Fibroblast of pulmonary artery (primary cell): ENCODE measurements around the gene SLC27A2.

Source experiments
- DNase-seq: peaks from one replicate; pipeline ENCODE4 v3.0.0-alpha.2; 2010; ENCODE audit warnings: low read depth
- H3K4me3 ChIP-seq: replicated peaks from 2 replicates; pipeline ENCODE4 v1.5.1; 2011; ENCODE audit warnings: low read depth, mild to moderate bottlenecking, control low read depth, low read length, moderate library complexity
- TF ChIP-seq, protein P1 (sequence below): IDR thresholded peaks from 2 replicates; pipeline ENCODE4 v1.5.1; 2011; ENCODE audit warnings: mild to moderate bottlenecking, control low read depth, low read length, inconsistent platforms; ENCODE audit errors: missing control alignments

The SLC27A2 gene

DNA sequence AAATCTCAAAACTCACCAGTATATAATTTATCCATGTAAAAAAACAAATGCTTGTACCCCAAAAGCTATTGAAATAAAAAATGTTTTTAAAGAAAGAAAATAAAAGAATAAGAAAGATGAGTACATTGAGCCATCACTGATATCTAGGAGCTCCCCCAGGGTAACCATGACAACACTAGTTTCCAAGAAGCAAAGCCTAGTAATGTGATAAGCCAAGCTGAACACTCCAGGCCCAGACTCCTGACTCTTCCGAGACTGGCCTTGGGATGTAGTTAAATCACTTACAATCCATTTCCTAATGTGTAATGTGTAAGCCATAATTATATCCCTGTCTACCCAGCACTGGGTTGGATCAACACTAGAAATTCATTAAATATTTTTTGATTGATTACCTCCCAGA is 41.9 kb upstream of the SLC27A2 start:
- TF ChIP-seq, protein P1, sequence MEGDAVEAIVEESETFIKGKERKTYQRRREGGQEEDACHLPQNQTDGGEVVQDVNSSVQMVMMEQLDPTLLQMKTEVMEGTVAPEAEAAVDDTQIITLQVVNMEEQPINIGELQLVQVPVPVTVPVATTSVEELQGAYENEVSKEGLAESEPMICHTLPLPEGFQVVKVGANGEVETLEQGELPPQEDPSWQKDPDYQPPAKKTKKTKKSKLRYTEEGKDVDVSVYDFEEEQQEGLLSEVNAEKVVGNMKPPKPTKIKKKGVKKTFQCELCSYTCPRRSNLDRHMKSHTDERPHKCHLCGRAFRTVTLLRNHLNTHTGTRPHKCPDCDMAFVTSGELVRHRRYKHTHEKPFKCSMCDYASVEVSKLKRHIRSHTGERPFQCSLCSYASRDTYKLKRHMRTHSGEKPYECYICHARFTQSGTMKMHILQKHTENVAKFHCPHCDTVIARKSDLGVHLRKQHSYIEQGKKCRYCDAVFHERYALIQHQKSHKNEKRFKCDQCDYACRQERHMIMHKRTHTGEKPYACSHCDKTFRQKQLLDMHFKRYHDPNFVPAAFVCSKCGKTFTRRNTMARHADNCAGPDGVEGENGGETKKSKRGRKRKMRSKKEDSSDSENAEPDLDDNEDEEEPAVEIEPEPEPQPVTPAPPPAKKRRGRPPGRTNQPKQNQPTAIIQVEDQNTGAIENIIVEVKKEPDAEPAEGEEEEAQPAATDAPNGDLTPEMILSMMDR: no peak
- no peak for DNase-seq
- no peak overlapping the region for H3K4me3 ChIP-seq

DNA sequence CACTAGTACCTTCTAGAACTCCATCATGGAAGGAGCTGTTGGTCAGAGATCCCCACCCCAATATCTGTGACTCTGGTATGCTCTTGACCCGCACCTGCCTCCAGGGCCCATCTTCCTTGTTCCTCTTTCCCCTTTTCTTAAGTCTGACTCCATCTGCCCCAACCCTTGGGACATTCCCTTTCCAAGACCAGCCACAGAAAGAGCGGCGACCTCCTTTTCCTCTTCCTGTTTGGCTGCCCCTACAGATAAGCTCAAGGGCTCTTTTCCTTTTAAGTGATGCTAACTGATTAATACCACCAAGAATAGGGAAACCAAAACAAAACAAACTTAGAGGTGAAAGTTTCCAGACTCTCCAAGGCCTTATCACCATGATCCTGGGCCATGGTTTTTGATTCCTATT is 41.0 kb upstream of the SLC27A2 start:
- TF ChIP-seq, protein P1: no peak
- no peak overlapping the region for H3K4me3 ChIP-seq

DNA sequence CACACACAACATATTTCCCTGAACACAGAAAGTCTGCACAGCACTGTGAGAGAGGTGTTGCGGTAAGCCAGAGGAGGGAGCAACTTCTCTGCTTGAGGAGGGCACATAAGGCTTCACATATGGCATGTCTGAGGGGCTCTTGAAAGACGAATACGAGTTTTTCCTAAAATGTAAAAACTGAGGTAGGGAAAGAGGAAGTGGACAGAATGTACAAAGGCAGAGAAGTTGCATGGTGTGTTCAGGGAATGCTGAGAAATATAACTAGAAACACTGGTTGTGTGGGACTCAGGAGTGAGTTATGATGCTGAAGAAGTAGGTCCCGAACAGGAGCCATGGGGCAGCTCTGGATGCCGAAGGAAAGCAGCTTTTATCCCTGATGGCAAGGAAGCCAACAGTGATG is 40.1 kb upstream of the SLC27A2 start:
- no peak for DNase-seq
- H3K4me3 ChIP-seq: no peak overlapping the region
- TF ChIP-seq, protein P1: no peak

More for the DNA sequence above, 41.0 kb upstream of the SLC27A2 start:
- DNase-seq: no peak

DNA sequence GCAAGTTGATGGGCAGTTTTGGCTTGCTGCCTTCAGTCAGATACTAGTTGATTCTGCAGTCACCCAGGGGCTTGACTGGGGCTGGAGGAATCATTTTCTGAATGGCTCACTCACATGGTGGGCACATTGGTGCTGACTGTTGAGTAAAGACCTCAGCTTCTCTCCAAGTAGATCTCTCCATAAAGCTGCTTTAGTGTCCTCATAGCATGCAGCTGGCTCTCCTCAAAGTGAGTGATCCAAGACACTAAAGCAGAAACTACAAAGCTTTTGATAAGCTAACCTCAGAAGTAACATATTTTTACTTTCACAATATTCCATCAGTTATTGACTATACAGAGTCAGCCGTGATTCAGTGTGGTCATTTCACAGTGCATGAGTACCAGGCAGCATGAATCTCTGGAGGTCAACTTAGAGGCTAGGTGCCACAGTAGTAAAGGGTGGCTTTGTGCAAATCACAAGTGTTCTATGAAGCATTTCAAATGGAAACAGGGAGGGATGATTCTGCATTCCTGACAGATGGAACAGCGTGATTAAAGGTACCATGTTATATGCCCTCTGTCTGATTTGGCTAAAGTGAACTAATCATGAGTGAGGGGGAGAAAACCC is 38.6 kb upstream of the SLC27A2 start:
- TF ChIP-seq, protein P1: no peak
- no peak overlapping the region for H3K4me3 ChIP-seq
- no peak for DNase-seq

DNA sequence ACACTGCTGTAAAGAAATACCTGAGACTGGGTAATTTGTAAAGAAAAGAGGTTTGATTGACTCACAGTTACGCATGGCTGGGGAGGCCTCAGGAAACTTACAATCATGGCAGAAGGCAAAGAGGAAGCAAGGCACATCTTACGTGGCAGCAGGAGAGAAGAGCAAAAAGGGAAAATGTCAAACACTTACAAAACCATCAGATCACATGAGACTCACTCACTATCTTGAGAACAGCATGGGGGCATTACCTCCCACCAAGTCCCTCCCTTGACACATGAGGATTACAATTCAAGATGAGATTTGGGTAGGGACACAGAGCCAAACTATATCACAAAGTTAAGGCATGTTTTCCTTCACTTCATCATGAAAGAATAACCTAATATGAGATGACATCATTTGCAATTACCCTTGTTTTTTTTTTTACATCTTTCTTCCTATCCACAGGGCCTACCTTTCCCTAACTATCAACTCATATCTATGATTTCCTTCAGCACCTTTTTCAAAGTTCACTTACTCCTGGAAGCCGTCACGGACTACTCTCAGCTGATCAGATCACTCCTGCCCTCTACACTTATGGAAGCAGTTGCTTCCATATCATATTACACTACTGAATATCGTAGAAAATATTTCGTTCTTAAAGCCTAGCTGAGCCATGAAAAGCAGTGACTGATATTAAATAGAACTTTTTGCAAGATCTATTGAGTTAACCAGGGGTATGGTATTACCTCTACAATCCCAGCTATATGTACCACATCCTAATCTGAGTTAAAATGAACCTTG is 37.5 kb upstream of the SLC27A2 start:
- no peak overlapping the region for H3K4me3 ChIP-seq
- no peak for DNase-seq
- TF ChIP-seq, protein P1: no peak

DNA sequence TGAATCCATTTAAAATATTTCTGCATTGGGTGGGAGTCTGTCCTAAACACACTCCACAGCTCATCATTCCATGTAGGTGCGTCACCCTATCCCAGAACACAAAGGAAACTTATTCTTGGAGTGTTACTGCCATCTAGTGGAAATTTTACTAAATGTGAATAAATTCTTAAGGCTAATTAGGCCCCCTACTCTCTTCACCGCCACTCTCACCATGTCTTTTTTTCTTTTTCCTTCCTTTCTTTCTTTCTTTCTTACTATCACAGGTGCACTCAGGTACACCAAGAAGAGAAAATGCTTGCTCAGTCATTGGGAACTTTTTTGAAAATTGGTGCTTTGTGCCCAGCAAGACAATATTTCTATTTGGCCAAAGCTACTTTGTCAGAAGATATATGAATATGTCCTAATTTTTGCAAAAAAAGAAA is 36.5 kb upstream of the SLC27A2 start:
- DNase-seq: peak; percentile 92
- no peak overlapping the region for H3K4me3 ChIP-seq
- TF ChIP-seq, protein P1: peak; percentile 32
